CD14-positive monocyte (primary cell): Measurements from ENCODE around the gene COBLL1. TPM values are rescaled to one million over a fixed set of nuclear protein-coding genes. Genes with fewer than 3 reads are reported as not detected.

Experiments used
- DNase-seq, 3 donors: peaks; one replicate each; pipeline ENCODE4 v3.0.0-alpha.2; 2011 to 2022
- H2AFZ ChIP-seq: 2 replicates; pipeline ENCODE4 v1.6.0; 2012; ENCODE audit warnings: mild to moderate bottlenecking, low read depth, low read length, inconsistent platforms; ENCODE audit not compliant: insufficient read depth, poor library complexity, severe bottlenecking
- H3K27ac ChIP-seq, 2 donors: 1 replicate in 1 of 2; 2 replicates in 1 of 2; pipeline ENCODE4 v1.5.1; 2012 to 2013; ENCODE audit warnings: low read length in 2 of 2, control low read depth in 1 of 2, inconsistent platforms in 1 of 2, low read depth in 1 of 2, mild to moderate bottlenecking in 1 of 2
- H3K27me3 ChIP-seq, 2 donors: one replicate each; pipeline versions ENCODE4 v1.6.0 to v1.6.1; 2011 to 2013; ENCODE audit warnings: low read length in 2 of 2; ENCODE audit not compliant: control insufficient read depth in 2 of 2, insufficient read depth in 2 of 2
- H3K36me3 ChIP-seq, 2 donors: replicated peaks in 1 of 2; 1 replicate in 1 of 2; 2 replicates in 1 of 2; pipeline versions ENCODE4 v1.5.1 to v1.6.1; 2012 to 2013; ENCODE audit warnings: low read length in 2 of 2, control low read depth in 1 of 2, inconsistent platforms in 1 of 2, mild to moderate bottlenecking in 1 of 2; ENCODE audit not compliant: insufficient read depth in 2 of 2, control insufficient read depth in 1 of 2
- H3K4me1 ChIP-seq, 2 donors: 1 replicate in 1 of 2; 2 replicates in 1 of 2; pipeline versions ENCODE4 v1.5.1 to v1.6.1; 2012 to 2013; ENCODE audit warnings: low read length in 2 of 2, control low read depth in 1 of 2, inconsistent platforms in 1 of 2, mild to moderate bottlenecking in 1 of 2, moderate library complexity in 1 of 2; ENCODE audit not compliant: insufficient read depth in 2 of 2, control insufficient read depth in 1 of 2
- H3K4me2 ChIP-seq: replicated peaks from 2 replicates; pipeline ENCODE3; 2012; ENCODE audit warnings: low read length, moderate library complexity, mild to moderate bottlenecking; ENCODE audit not compliant: poor library complexity, severe bottlenecking; ENCODE audit errors: extremely low read depth
- H3K4me3 ChIP-seq, 3 experiments: fragments of 200-600 bp in 1 of 3; sonication (generic) in 1 of 3; replicated peaks in 1 of 3; 1 replicate in 2 of 3; 2 replicates in 1 of 3; pipeline ENCODE4 v1.5.1; 2011 to 2013; ENCODE audit warnings: low read length in 3 of 3, mild to moderate bottlenecking in 3 of 3, control low read depth in 2 of 3, low read depth in 2 of 3, inconsistent platforms in 1 of 3, moderate library complexity in 1 of 3
- H3K79me2 ChIP-seq: 2 replicates; pipeline ENCODE4 v1.6.0; 2012; ENCODE audit warnings: mild to moderate bottlenecking, control low read depth, inconsistent platforms, low read length, moderate library complexity; ENCODE audit not compliant: insufficient read depth
- H3K9ac ChIP-seq: 2 replicates; pipeline ENCODE4 v1.6.0; 2017; ENCODE audit warnings: low read length, mild to moderate bottlenecking; ENCODE audit not compliant: insufficient read depth, poor library complexity, severe bottlenecking
- H3K9me3 ChIP-seq, 2 donors: replicated peaks in 1 of 2; 1 replicate in 1 of 2; 2 replicates in 1 of 2; pipeline versions ENCODE4 v1.5.1 to v1.6.1; 2012 to 2013; ENCODE audit warnings: low read length in 2 of 2, control low read depth in 1 of 2; ENCODE audit not compliant: control insufficient read depth in 1 of 2, insufficient read depth in 1 of 2
- H4K20me1 ChIP-seq: 2 replicates; pipeline ENCODE4 v1.6.0; 2012; ENCODE audit warnings: mild to moderate bottlenecking, low read length, control low read depth, moderate library complexity; ENCODE audit not compliant: insufficient read depth
- H3K27ac Mint-ChIP-seq, 7 donors: one replicate each; pipeline ENCODE4 v1.8.0; 2020; ENCODE audit warnings: mild to moderate bottlenecking in 7 of 7, mixed read lengths in 7 of 7, moderate library complexity in 6 of 7, inconsistent platforms in 2 of 7
- H3K27me3 Mint-ChIP-seq, 3 donors: one replicate each; pipeline ENCODE4 v1.8.0; 2021 to 2022; ENCODE audit warnings: low read depth in 3 of 3, mild to moderate bottlenecking in 3 of 3, mixed read lengths in 3 of 3, moderate library complexity in 3 of 3, inconsistent platforms in 1 of 3
- H3K36me3 Mint-ChIP-seq, 2 donors: one replicate each; pipeline ENCODE4 v1.8.0; 2020; ENCODE audit warnings: mixed read lengths in 2 of 2, inconsistent platforms in 1 of 2, mild to moderate bottlenecking in 1 of 2
- H3K4me1 Mint-ChIP-seq: one replicate; pipeline ENCODE4 v1.8.0; 2020; ENCODE audit warnings: mild to moderate bottlenecking, mixed read lengths
- H3K4me3 Mint-ChIP-seq, 2 donors: one replicate each; pipeline ENCODE4 v1.8.0; 2020; ENCODE audit warnings: mild to moderate bottlenecking in 2 of 2, mixed read lengths in 2 of 2, moderate library complexity in 1 of 2
- H3K9me3 Mint-ChIP-seq, 7 donors: one replicate each; pipeline ENCODE4 v1.8.0; 2020 to 2022; ENCODE audit warnings: mixed read lengths in 7 of 7, mild to moderate bottlenecking in 6 of 7, moderate library complexity in 6 of 7, inconsistent platforms in 2 of 7
- intact Hi-C, 2 donors: fragments of 100-400 bp; cut with micrococcal nuclease; formaldehyde crosslinking; loops; one replicate each; pipeline versions ENCODE4 v1.15.0 to v1.15.1; 2023
- polyA plus RNA-seq, 3 donors: library from polyadenylated mRNA; depleted of rRNA in 1 of 3; unstranded in 2 of 3; stranded (reverse) in 1 of 3; fragments of 300-500 nt in 2 of 3; fragments of >200 nt in 1 of 3; fragmentation: Illumina TruSeq in 2 of 3; gene quantifications; 1 replicate in 2 of 3; 2 replicates in 1 of 3; pipeline ENCODE4 v1.2.3, GENCODE V29; 2012 to 2021
- TF ChIP-seq, protein P1 (sequence below): fragments of 200-600 bp; IDR thresholded peaks from one replicate; pipeline ENCODE4 v1.8.0; 2022; ENCODE audit warnings: antibody characterized with exemption, mild to moderate bottlenecking

COBLL1 gene
- polyA plus RNA-seq, 3 donors = 0.18 to 0.54 (median 0.24) TPM

DNA sequence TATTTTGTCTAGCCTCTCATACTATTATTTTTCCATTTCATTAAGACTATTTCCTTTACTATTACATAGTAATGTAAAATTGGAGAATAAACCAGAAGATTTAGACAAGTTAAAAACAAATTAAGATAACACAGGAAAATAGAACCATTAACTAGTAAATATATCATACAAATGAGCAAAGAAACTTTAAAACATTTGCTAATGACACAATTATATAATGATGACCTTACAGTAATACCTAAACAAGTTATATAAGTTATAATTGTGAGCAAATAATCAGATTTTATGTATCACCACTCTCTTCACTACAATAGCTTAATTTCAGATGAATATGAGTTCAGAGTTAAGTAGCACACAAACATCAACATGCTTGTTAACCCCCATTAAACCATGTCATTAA is 147.8 kb downstream of the COBLL1 start:
- no peaks in the 10 kb centered on the region for H3K36me3 ChIP-seq

DNA sequence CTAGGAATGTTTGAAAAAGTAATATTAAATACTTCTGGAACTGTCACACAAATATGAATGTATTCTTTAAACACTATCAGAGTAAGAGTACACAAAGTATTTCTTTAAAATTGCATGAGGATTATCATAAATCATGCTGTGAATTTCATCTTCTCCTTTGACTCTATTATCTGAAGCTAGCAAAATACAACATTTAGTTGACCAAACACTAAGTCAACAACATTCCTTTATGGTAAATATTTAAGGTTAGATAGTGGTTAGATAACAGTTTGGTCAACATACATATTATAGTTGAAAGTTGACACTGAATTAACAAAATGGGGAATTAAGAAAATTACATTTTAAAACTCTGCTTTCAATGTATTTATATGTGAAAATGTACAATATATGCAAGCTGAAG is 148.2 kb downstream of the COBLL1 start:
- DNase-seq = no peak
- Histone ChIP-seq H3K4me1 (no peaks in the 10 kb centered on the region), H3K36me3 (no peaks in the 10 kb centered on the region), H2AFZ (no peak overlapping the region), H3K27ac (no peak overlapping the region), H3K79me2 (no peaks in the 10 kb centered on the region), H3K9me3 (no peaks in the 10 kb centered on the region), H3K4me3 (no peak overlapping the region), H3K4me2 (no peak overlapping the region), H4K20me1 (no peaks in the 10 kb centered on the region), H3K27me3 (no peaks in the 10 kb centered on the region), H3K9ac (no peak overlapping the region)
- no peaks in the 10 kb centered on the region for H3K9me3 Mint-ChIP-seq
- H3K27me3 Mint-ChIP-seq = no peaks in the 10 kb centered on the region
- no peak overlapping the region for H3K27ac Mint-ChIP-seq
- no peaks in the 10 kb centered on the region for H3K4me1 Mint-ChIP-seq
- intact Hi-C loops = no loop called here
- TF ChIP-seq, protein P1, sequence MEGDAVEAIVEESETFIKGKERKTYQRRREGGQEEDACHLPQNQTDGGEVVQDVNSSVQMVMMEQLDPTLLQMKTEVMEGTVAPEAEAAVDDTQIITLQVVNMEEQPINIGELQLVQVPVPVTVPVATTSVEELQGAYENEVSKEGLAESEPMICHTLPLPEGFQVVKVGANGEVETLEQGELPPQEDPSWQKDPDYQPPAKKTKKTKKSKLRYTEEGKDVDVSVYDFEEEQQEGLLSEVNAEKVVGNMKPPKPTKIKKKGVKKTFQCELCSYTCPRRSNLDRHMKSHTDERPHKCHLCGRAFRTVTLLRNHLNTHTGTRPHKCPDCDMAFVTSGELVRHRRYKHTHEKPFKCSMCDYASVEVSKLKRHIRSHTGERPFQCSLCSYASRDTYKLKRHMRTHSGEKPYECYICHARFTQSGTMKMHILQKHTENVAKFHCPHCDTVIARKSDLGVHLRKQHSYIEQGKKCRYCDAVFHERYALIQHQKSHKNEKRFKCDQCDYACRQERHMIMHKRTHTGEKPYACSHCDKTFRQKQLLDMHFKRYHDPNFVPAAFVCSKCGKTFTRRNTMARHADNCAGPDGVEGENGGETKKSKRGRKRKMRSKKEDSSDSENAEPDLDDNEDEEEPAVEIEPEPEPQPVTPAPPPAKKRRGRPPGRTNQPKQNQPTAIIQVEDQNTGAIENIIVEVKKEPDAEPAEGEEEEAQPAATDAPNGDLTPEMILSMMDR = no peak
- H3K36me3 Mint-ChIP-seq = no peaks in the 10 kb centered on the region
- H3K4me3 Mint-ChIP-seq = no peak overlapping the region

More for the DNA sequence above, 147.8 kb downstream of the COBLL1 start:
- Histone ChIP-seq H3K4me3 (no peak overlapping the region), H2AFZ (no peak overlapping the region), H3K9ac (no peak overlapping the region), H4K20me1 (no peaks in the 10 kb centered on the region), H3K4me2 (no peak overlapping the region), H3K27ac (no peak overlapping the region), H3K79me2 (no peaks in the 10 kb centered on the region), H3K4me1 (no peaks in the 10 kb centered on the region), H3K27me3 (no peaks in the 10 kb centered on the region), H3K9me3 (no peaks in the 10 kb centered on the region)
- TF ChIP-seq, protein P1 = no peak
- Mint-ChIP-seq H3K4me3 (no peak overlapping the region), H3K4me1 (no peaks in the 10 kb centered on the region), H3K27ac (no peak overlapping the region), H3K9me3 (no peaks in the 10 kb centered on the region), H3K36me3 (no peaks in the 10 kb centered on the region), H3K27me3 (no peaks in the 10 kb centered on the region)
- intact Hi-C loops = no loop called here
- no peak for DNase-seq
